GM18951 (cell line): ENCODE measurements around the gene CORO2A.

Experiments used
- POLR2A ChIP-seq: IDR thresholded peaks from 4 replicates; pipeline ENCODE4 v1.6.1; 2011; ENCODE audit warnings: mild to moderate bottlenecking; ENCODE audit not compliant: insufficient read length, insufficient read depth; ENCODE audit errors: extremely low read depth
- in situ Hi-C: fragments of 300-500 bp; cut with MboI; formaldehyde crosslinking; loops from one replicate; pipeline ENCODE4 v1.12.0; 2022; ENCODE audit warnings: low sequenced_read_pairs, mixed read lengths, inconsistent platforms; ENCODE audit not compliant: unreplicated experiment

CORO2A gene, protein sequence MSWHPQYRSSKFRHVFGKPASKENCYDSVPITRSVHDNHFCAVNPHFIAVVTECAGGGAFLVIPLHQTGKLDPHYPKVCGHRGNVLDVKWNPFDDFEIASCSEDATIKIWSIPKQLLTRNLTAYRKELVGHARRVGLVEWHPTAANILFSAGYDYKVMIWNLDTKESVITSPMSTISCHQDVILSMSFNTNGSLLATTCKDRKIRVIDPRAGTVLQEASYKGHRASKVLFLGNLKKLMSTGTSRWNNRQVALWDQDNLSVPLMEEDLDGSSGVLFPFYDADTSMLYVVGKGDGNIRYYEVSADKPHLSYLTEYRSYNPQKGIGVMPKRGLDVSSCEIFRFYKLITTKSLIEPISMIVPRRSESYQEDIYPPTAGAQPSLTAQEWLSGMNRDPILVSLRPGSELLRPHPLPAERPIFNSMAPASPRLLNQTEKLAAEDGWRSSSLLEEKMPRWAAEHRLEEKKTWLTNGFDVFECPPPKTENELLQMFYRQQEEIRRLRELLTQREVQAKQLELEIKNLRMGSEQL

DNA sequence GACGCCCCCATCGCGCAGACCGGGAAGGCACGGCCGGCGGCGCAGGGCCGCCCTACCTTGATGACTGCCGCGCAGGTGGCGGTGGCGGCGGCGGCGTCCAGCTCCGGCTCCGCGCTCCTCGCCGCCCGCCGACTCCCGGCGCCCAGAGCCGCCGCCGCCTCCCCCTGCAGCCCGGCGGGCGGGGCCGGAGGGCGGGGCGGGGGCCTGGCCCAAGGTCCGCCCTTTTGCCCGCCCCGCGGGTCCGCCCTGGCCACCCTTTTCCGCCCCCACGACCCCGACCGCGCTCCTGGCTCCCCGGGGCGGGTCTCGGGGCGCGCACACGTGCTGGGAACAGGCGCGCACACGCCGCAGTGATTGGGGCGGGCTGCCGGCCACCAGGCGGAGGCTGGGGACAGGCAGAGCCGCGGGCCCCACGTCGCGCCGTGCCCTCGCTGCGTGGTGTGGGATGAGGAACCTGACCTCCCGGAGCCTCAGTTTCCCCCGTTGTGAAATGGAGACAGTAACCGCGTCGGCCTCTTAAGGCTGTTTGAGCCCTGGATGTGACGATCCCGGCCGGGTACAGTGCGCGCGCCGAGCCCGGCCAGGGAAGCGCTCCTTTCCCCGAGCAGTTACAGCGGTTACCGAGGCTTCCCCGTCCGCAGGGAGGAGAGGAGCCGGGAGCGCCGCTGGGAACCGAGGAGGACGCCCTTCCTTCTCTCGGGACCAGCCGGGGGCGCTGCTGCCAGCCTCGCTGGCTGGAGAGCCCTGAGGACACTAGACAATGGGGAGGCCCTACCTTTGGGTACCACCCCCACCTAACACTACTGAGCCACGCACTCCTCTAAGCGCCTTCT, at the start of gene CORO2A:
Gene CORO2A, minus strand, starts transcription at position 135 of the 833 bp plus-strand sequence. CDS start 34,977 bp downstream, outside the sequence.
- in situ Hi-C loops: no loop called here

DNA sequence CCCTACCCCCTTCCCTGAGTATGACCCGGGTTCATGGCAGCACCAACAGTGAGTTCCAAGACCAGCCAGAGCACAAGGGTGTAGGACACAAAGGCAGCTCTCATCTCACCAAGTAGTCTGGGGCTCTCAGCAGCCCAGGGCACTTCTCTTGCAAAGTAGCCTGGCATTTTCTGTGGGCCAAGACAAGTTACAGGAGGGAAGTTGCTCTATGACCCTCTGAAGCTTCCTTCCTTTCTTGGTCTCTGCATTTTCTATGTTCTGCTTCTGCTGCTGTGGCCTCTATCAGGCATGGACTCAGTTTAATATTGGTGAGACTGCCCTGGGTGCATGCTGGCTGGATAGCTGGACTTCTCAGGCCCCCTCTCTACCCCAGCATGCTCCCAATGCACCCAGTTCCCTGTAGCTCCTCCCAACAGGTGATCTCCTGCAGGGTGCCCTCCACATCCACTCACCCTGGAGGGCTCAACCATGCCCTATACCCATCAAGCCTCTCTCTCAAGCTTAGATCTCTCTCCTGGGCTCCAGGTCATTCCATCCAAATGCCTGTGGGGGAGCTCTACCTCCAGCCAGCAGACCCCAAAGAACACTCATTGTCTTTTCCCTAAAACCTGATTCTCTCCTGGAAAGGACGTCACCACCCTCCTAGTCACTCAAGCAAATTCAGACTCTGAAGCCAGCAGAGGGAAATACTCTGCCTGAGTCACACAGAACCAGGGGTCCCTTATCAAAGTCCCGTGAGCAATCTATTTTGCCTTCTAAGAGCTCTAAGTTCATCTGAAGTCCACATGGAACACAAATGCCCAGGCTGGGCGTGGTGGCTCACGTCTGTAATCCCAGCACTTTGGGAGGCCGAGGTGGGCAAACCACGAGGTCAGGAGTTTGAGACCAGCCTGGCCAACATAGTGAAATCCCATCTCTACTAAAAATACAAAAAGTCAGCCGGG, 49.2 kb upstream of the CORO2A start:
- no peak for TF ChIP-seq POLR2A
- in situ Hi-C loops: no loop called here

More for the DNA sequence above, at the start of gene CORO2A:
- TF ChIP-seq POLR2A: no peak

DNA sequence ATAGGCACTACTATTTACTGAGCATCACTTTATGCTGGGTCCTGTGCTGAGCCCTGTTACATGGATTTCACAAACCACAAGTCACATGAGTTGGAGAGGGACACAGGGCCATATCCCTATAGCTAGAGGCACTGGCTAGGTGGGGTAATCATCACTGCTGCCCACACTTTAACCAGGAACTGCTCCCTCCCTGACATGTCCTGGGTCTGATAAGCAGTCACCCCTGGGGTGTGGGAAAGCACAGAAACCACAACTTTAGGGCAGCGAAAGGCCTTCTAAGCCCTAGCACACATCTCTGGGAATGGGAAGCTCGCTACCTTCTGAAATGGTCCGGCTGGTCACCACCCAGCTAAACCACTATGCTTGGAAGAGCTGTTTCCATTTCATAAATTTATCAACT, 48.0 kb upstream of the CORO2A start:
- no peak for TF ChIP-seq POLR2A
- in situ Hi-C loops: no loop called here

DNA sequence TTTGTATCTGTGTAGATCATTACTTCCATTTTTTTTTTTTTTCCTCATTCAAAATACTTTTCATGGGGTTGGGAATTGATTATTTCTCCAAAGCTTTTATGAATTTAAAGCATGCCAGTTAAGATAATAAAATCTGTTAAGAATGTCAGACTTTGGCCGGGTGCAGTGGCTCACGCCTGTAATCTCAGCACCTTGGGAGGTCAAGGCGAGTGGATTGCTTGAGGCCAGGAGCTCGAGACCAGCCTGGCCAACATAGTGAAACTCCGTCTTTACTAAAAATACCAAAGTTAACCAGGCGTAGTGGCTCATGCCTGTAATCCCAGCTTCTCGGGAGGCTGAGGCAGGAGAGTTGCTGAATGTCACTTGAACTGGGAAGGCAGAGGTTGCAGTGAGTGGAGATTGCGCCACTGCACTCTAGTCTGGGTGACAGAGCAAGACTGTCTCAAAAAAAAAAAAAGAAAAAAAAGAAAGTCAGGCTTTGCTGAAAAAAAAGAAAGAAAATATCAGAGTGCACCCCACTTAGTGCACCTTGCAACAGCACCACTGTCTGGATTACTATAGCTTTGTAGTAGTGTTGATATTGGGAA, 44.6 kb upstream of the CORO2A start:
- TF ChIP-seq POLR2A: no peak
- in situ Hi-C loops: no loop called here

DNA sequence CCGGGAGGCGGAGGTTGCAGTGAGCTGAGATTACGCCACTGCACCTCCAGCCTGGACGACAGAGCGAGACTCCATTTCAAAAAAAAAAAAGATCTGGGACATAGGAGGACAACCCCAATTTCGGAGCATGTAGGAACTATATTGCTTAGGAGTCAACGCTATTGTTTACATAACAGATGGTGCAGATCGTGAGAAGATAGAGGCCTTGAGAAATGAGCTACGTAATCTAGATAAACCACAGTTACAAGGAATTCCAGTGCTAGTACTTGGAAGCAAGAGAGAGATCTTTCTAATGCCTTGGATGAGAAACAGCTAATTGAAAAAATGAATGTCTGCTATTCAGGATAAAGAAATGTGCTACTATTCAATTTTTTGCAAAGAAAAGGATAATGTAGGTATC, 42.7 kb upstream of the CORO2A start:
- TF ChIP-seq POLR2A: no peak
- in situ Hi-C loops: no loop called here

DNA sequence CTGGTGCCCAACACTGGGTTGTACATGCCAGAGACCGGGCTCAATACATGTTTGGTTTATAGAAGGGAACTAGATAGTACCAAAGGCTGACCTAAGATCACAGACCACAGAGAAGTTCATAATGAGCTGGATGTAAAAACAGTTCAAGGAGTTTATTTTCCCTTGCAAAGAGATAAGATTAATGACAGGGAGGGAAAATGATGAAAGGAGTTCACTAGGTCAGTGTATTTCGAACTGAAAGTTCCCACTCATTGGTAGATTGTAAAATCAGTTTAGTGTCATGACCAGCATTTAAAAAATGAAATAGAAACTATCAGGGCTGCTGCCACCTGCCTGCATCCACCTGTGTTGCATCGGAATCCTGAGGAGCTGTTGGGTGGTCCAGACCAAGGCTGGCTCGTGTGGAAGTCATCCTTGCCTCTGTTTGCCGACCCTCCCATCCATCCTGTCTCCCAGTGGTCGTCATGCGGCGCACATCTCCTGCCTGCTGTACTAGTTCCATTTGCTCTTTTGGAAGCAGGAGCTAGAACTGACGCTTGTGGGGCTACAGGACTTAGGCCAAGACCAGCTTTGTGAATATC, 41.9 kb upstream of the CORO2A start:
- no peak for TF ChIP-seq POLR2A
- in situ Hi-C loops: no loop called here

DNA sequence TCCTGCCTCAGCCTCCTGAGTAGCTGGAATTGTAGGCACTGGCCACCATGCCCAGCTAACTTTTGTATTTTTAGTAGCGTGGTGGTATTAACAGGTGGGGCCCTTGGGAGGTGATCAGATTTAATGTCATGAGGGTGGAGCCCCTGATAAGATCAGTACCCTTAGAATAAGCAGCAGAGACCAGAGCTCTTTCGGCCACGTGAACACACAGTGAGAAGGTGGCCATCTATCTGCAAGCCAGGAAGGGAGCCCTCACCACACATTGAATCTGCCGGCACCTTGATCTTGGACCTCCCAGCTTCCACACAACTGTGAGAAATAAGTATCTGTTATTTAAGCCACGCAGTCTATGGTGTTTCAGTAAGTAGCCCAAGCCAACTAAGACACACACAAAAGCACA, 40.5 kb upstream of the CORO2A start:
- in situ Hi-C loops: no loop called here
- no peak for TF ChIP-seq POLR2A

DNA sequence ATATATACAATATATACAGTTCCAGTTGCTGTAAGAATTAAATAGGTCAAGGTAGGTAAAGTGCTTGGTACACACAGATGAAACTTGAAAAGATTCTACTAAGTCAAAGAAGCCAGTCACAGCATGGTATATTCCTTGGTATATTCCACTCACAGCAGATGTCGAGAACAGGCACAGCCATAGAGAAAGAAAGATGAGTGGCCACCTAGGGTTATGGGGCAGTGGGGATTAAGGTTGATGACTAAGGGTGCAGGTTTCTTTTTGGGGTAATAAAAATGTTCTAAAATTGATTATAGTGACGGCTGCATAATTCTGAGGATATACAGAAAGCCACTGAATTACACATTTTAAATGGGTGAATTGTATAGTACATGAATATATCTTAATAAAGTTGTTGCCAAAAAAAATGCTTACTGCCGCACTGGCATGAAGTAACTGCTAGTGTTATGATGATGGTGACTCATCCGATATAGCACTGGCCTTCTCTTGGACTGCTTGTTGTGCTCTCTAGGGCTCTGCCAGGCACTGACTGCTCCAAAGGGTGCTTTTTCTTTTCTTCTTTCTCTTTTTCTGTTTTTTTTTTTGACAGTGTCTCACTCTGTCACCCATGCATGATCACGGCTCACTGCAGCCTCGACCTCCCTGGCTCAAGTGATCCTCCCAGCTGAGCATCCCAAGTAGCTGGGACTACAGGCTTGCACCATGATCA, 39.5 kb upstream of the CORO2A start:
- in situ Hi-C loops: no loop called here
- TF ChIP-seq POLR2A: no peak

DNA sequence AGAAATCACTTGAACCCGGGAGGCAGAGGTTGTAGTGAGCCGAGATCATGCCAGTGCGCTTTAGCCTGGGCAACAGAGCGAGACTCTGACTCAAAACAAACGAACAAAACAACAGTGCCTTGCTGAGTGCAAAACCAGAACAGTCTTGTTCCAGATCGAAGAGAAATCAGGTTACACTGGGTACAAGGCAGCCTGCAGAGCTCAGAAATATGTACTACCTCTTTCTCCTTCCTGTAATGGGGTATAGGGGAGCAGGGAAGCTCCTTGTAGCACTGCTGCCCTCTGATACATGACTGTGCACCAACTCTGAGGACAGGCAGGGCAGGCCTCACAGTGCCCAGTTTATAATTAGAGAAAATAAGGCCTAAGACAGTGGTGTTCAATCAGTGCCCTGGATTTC, 38.4 kb upstream of the CORO2A start:
- in situ Hi-C loops: no loop called here
- no peak for TF ChIP-seq POLR2A

DNA sequence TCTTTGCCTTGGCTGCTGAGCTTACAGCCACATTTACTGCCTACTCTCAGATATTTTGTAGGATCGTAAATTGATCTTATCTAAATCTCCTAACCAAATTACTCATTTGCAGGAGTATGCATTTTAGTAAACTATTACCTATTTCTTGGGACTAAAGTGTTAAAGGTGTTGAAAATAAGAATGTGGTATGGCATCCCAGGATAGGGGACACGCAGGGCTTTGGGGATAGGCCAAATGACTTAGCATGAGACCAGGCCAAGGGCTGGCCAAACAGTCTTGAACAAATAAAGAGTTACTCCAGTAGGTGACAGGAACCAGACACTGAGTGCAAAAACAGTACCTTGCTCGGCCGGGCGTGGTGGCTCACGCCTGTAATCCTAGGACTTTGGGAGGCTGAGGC, 37.9 kb upstream of the CORO2A start:
- no peak for TF ChIP-seq POLR2A
- in situ Hi-C loops: no loop called here

DNA sequence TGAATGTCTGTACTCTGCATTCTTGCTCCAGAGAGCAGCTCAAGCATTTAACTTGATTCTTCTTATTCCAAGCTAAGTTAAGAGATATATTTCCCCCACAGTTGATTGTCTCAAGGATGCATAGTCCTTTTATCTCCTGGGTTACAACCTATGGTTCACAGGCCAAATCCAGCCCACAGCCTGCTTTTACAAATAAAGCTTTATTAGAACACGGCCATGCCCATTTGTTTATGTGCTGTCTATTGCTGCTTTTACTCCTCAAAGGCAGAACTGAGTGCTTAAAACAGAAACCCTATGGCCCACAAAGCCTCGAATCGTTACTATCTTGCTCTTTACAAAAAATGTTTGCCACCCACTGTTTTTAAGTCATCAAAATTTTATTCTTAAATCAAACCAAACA, 37.2 kb upstream of the CORO2A start:
- TF ChIP-seq POLR2A: no peak
- in situ Hi-C loops: no loop called here

DNA sequence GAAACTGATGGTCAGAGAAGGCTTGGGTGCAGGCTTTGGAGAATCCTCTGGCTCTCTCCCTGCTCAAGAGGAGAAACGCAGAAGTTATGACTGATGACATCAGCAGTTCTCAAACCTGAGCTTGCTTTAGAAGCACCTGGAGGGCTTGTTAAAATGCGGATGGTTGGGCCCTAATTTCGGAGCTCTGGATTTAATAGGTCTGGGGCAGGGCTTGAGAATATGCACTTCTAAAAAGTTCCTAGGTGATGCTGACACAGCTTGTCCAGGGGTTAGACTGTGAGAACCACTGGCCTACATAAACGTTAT, 36.6 kb upstream of the CORO2A start:
- in situ Hi-C loops: no loop called here
- no peak for TF ChIP-seq POLR2A
